HG03066 (cell line): ENCODE measurements around the gene RIOK3.
"Not testable (repeated sequence)": the region's sequence is repeated elsewhere in the genome, so short reads cannot be mapped to it uniquely, and the experiment has no call there.

Source experiments
- ATAC-seq: cut with Tn5 transposase; IDR thresholded peaks from one replicate; pipeline ENCODE4 v1.9.1; 2021; ENCODE audit warnings: low read depth; ENCODE audit not compliant: unreplicated experiment

The RIOK3 gene

GRCh38 chr18:23450022-23450421, 3.1 kb upstream of the RIOK3 start:
- ATAC-seq, result no peak

GRCh38 chr18:23451011-23451410, 2.1 kb upstream of the RIOK3 start:
- ATAC-seq, result no peak

GRCh38 chr18:23451491-23451890, 1.6 kb upstream of the RIOK3 start:
- ATAC-seq, result no peak

GRCh38 chr18:23452347-23452727, 750 bp upstream of the RIOK3 start:
- ATAC-seq, result no peak

- no peak for ATAC-seq
Observed at GRCh38 chr18:23453680-23454058, 582 bp downstream of the RIOK3 start.

GRCh38 chr18:23456835-23457234, 3.7 kb downstream of the RIOK3 start:
- no peak for ATAC-seq

GRCh38 chr18:23458830-23459529, 5.9 kb downstream of the RIOK3 start:
- ATAC-seq, result no peak

GRCh38 chr18:23459530-23459921, 6.4 kb downstream of the RIOK3 start:
- ATAC-seq, result no peak

- ATAC-seq, result no peak
Observed at GRCh38 chr18:23460285-23461273, 7.5 kb downstream of the RIOK3 start.

- ATAC-seq, result no peak
Observed at GRCh38 chr18:23462876-23463275, 9.8 kb downstream of the RIOK3 start.

- ATAC-seq, result no peak
Observed at GRCh38 chr18:23468753-23469459, 15.8 kb downstream of the RIOK3 start.

- ATAC-seq, result no peak
Observed at GRCh38 chr18:23470620-23471387, 17.7 kb downstream of the RIOK3 start.

- no peak for ATAC-seq
Observed at GRCh38 chr18:23471486-23471885, 18.4 kb downstream of the RIOK3 start.

GRCh38 chr18:23479829-23480505, 26.9 kb downstream of the RIOK3 start:
- ATAC-seq, result no peak

GRCh38 chr18:23484561-23485182, 31.6 kb downstream of the RIOK3 start:
- ATAC-seq, result no peak

- ATAC-seq, result no peak
Observed at GRCh38 chr18:23485386-23485785, 32.3 kb downstream of the RIOK3 start.

GRCh38 chr18:23487738-23488570, 34.9 kb downstream of the RIOK3 start:
- ATAC-seq, result peak; percentile 73

- ATAC-seq, result not testable (repeated sequence)
Observed at GRCh38 chr18:23489586-23489985, 36.5 kb downstream of the RIOK3 start.

GRCh38 chr18:23493654-23494053, 40.6 kb downstream of the RIOK3 start:
- ATAC-seq, result no peak
